NCI-H128 (cell line): ENCODE measurements around the gene THAP7.

Experiments used
- DNase-seq: peaks from one replicate; lab custom pipeline; 2025; ENCODE audit not compliant: unreplicated experiment; lab: John Stamatoyannopoulos, UW

THAP7 gene

DNA sequence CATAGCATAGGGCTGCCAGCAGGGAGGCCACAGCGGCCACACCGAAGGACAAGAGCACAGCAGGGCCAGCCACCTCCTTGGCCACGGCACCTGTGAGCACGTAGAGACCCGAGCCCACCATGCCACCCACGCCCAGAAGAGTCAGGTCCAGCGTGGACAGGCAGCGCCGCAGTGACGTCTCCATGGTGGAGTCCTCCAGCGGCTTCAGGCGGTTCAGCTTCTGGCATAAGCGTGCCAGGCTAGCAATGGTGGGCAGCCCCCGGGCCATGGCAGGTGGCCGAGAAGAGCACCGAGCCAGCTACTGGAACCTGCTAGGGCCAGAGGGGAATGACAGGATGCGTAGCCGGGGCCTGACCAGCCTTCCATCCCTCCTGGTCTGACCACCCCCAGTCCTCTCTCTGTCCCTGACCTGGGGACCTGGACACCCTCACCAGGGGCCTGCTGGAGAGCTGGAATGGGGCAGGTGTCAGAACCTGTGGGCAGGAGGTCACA lies 29.7 kb upstream of the THAP7 start:
- no peak for DNase-seq

DNA sequence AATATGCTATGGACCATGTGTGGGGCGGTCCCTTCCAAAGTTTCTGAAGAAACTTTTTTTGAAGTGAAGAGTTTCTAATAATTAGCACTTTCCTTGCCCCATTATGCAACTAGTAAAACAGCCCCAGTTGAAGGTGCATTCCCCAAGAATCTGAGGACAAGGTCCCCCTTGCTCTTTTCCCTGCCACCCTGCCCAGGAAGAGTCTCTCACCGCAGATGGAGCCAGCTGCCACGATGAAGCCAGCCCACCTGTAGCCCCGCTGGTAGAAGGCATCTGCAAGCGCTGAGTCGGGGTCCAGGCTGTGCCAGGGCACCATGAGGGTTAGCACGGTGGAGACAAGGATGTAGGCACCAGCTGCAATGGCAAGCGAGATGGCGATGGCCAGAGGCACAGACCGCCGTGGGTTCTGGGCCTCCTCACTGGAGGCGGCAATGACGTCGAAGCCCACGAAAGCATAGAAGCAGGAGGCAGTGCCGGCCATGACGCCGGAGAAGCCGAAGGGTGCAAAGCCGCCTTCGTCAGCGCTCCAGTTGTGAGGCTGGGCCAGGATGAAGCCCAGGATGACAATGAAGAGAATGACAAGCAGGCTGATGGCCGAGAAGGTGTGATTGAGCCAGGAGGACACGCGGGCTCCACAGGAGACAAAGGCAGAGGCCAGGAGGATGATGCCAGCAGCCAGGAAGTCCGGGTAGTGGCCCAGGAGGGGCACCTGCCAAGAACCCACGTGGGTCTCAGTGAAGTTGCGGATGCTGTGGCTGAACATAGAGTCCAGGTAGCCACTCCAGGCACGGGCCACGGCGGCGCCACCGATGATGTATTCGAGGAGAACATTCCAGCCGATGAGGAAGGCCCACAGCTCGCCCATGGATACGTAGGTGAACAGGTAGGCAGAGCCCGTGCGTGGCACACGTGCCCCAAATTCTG lies 29.0 kb upstream of the THAP7 start:
- DNase-seq = no peak

DNA sequence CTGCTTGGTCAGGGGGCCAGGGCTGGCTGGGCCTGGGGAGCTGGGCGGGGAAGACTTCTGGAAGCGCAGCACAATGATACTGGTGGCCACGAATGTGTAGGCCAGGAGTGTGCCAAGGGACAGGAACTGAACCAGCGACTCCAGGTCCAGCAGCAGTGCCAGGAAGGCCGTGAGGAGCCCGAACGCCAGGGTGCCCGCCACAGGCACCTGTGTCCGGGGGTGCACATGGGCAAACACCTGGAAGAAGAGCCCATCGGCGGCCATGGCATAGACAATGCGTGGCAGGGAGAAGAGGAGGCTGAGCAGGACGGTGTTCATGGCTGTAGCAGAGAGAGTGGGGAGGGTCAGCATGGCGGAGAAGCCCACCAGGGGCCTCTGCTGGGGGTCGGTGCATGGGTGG lies 28.1 kb upstream of the THAP7 start:
- DNase-seq = no peak

DNA sequence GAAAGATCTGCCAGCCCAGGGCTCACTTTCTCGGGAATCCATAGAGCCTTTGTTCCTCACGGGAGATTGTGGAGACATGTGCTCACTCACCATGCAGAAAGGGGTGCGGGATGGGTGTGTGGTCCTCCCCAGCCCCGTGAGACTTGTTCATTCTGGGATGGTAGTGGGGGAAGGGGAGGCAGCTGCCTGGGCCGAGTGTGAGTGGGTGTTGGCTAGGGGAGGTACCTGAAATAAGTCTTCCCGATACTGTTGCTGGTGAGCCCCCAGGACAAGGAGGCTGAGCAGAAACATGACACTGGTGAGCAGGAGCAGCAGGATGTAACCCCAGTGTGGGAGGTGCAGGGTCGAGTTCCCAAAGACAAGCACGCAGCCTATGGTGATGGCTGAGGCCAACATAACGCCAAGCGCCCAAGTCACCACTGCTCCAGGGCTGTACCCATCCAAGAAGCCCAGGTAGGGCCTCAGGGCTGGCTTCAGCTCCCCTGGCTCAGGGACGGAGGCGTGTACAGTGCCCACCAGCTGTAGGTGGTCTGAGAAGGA lies 27.6 kb upstream of the THAP7 start:
- DNase-seq = no peak

DNA sequence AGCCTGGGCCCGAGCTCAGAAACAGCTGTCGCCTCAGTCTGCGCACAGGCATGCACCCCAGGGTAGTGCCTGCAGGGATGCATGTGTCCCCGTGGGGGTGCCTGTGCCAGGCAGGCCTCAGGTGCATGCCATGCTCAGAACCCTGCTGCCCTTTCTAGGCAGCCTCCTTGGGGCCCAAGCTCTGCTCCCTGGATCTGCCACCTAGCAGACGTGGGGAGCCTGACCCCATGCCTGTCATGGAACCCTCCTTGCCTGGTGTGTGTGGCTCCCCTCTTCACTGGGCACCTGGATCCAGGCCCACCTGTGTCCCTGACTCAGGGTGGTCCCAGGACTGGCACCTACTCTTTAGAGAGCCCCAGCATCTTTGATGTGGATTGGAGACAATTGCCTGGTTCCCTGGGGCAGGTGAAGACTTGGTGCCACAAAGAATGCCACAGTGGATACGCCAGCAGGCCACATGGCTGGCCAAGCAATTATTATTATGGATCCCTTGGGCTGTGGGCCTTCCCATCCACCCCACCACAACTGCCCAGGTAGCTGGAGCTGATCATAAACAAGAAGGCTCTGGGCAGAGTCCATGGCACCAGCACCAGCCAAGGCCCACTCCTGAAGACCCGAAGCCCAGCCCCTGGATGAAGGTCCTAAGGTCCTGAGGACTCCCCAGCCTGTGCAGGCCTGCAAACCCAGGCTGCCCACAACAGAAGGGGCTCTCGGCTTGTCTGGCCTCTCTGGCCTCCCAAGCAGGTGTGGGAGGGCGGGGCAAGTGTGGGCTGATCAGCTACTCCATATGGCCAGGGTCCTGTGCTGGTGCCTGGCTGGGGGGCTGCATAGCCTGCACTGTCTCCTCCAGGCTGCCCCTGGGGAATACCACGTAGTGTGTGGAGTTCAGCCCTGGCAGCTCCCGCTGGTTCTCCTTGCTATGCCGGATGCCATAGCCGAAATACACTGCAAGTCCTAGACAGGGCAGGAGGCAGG lies 26.6 kb upstream of the THAP7 start:
- no peak for DNase-seq

DNA sequence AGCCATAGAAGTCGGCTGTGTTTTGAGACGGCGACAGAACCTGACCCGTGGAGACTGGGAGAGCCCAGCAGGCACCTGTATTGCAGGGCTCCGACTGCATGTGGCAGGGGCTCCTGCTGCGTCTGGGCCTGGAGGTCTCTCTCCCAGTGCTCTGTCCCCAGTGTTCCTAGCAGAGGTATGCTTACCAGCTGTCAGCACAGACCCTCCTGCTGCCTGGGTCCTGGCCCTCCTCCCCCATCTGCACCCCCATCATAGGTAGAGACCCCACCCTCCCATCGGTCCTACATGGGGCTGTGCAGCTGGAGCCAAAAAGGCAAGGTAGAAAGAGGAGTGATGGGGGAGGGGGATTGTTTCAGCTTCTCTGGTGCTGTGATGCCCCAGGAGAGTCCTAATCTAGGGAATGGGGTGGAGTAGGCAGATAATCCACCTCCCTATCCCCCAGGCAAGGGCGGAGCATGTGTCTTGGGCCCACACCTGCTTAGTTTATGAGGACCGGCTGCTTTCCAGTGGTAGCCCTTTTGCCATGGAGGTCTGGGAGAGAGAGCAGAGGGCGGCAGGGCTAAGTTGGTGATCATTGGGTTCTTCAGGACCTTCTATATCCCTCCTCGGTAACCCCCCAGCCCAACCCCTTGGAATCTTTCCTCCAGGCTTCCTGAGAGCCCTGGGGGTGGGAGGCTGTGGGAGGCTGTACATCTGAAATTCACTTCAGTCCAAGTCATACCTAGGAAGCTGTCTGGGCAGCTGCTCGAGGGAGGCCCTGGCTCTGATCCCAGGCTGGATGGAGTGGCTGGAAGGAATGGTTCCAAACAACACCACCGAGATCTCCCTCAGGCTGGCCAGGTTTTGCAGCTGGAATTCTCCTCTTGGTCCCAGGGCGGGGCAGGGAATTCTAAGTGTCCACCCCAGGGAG lies 25.1 kb upstream of the THAP7 start:
- no peak for DNase-seq

DNA sequence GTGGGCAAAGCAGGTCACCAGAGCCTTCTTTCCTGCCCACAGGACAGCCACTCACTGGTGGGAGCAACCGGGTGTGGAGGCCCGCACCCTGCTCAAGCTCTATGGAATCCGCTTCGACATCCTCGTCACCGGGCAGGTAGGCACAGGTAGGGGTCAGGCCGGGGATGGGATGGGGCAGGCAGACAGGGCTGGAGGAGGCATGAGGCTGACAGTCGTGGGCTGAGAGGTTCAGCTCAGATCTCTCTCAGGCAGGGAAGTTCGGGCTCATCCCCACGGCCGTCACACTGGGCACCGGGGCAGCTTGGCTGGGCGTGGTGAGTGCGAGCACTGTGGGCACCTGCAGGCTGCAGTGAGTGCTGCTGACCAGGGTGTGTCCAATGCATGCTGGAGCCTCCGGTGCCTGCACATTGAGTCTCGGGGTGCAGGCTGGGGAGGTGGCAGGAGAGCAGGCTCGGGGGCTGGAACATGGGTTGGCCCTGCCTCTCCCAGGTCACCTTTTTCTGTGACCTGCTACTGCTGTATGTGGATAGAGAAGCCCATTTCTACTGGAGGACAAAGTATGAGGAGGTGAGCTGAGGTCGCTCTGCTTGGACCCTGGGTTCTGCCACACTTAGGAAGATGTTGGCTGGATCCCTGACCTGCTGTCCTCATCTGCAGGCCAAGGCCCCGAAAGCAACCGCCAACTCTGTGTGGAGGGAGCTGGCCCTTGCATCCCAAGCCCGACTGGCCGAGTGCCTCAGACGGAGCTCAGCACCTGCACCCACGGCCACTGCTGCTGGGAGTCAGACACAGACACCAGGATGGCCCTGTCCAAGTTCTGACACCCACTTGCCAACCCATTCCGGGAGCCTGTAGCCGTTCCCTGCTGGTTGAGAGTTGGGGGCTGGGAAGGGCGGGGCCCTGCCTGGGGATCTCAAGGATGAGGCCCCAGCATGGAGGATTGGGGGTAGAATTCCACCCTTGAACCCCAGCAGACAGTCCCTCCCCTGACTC lies 24.1 kb upstream of the THAP7 start:
- DNase-seq = no peak

DNA sequence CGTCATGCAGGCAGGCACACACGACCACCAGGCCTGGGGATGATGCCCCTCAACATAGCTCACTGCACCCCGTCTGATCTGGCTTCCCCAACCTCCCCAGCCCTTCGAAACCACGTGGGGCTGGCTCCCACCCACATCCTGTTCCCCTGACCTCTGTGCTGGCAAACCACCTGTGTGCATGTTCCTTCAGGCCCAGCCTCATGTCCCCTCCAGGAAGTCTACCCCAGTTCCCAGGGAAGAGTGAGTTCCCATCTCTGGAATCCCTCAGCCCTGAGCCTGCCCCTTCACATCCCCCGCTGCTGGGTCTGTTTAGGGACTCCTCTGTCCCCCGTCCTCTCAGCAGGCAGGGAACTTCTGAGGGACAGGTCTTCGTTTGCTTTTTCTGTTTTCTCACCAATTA lies 23.3 kb upstream of the THAP7 start:
- no peak for DNase-seq

DNA sequence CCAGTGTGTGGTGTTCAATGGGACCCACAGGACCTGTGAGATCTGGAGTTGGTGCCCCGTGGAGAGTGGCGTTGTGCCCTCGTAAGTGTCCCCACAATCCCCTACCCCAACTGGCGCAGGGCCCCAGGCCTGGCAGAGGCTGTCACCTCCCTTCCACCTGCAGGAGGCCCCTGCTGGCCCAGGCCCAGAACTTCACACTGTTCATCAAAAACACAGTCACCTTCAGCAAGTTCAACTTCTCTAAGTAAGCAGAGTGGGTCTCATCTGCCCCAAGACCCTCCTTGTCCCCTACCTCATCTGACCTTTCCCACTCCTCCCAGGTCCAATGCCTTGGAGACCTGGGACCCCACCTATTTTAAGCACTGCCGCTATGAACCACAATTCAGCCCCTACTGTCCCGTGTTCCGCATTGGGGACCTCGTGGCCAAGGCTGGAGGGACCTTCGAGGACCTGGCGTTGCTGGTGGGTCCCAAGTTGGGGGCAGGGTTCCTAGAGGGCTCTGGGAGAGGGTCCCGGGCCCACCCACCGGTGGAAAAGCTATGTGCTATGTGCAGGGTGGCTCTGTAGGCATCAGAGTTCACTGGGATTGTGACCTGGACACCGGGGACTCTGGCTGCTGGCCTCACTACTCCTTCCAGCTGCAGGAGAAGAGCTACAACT lies 21.2 kb upstream of the THAP7 start:
- no peak for DNase-seq

DNA sequence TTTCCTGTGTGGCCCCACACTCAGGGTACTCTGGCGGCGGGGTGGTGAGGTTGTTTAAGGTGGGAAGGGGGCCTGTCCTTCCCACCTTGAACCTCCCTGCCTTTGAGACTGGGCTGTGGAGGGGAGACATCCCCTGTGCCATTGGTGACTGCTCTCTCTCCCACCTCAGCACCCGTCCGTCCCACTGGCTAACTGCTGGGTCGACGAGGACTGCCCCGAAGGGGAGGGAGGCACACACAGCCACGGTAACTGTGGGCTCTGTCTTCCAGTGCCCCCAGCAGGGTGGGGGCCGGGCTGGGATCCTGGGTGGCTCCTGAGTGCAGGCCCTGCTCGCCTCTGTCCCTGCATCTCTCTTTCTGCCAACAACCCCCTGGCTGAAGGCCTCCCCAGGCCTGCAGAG lies 20.6 kb upstream of the THAP7 start:
- DNase-seq = no peak

DNA sequence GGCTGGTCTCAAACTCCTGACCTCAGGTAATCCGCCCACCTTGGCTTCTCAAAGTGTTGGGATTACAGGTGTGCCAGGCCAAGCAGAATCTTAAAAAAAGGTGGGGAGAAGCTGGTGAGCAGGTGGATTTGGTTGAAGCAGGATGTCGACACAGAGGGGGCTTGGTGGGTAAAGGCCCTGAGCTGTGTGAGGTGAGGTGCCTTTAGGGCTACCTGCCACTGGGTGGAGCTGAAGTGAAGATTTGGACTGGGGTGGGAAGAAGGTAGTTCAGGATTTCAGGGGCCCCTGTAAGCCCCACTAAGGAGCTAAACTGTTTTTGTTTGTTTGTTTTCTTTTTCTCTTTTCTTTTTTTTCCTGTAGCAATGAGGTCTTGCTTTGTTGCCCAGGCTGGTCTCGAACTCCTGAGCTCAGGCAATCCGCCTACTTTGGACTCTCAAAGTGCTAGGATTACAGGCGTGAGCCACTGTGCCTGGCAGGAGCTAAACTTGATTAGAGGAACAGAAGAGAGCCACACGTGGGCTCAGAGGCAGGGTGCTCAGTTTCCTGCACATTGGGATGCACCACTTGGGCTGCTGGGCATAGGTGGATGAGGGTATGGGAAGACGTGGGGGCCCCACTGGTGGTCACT lies 19.0 kb upstream of the THAP7 start:
- DNase-seq = no peak

DNA sequence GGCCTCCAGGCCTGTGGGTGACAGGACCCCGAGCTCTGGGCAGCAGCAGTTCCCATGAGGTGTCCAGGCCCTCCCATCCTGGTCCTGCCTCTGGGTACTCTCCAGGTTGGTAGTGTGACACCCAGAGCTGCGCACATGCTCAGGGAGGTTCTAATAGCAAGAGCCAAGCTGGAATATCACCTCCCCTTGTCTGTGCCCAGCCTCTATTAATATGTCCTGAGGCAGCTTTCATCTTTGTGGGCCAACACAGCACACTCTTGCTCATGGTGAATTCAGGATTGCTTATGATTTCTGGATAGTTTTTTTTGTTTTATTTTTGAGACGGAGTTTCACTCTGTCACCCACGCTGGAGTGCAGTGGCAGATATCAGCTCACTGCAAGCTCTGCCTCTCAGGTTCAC lies 16.4 kb upstream of the THAP7 start:
- DNase-seq = no peak

DNA sequence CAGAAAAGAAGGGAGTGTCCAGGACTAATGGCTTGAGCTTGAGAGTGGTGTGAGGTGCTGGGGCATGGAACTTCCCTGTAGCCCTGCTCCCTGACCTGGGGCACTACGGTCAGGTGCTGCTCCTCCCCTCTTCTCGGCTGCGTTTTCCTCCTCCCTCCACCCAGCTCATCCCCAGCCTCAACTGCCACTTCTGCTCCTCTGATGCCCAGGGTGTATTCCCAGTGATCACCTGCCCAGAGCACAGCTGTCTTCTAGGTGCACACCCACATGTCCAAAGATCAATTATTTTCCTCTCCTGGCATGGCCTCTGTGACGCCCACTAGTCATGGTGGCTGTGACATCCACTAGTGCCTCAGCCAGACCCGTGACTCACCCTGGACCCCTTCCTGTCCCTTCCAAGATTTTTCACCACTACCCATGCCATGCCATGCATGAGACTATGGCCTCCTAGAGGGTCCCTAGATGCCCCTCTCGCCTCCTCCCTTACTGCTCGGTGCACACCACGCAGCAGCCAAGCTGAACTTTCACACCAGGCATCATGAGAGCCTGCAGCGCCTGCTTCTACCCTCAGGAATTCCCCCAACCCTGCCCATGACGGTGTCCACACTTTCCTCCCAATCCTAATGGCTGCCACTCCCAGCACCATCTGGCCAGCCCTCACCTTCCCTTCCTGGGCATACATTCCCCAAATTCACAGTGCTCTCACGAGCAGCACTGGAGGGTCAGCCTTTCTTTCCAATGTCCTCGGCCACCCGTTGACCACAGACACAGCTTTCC lies 14.9 kb upstream of the THAP7 start:
- no peak for DNase-seq

DNA sequence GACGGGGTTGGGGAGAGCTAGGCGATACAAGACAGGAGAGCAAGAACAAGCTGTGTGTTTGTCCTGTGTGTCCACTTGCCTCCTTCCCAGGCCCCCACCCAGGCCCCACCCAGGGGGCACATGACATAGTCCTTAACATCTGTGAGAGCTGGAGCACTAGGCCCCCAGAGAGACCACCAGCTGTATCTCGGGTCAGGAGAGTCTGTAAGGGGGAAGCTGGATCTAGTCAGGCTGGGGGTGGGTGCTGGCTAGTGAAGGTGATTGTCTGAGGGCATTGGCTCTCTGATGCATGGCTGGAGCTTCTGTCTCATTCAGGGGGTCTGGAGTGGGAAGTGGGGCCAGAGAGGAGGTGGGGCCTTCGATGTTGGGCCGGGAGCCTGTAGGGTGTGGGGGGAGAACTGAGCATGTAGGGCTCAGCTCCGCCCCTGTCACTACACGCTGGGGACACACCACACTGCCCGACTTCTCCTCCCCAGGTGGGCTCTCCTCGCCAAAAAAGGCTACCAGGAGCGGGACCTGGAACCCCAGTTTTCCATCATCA lies 13.6 kb upstream of the THAP7 start:
- no peak for DNase-seq

DNA sequence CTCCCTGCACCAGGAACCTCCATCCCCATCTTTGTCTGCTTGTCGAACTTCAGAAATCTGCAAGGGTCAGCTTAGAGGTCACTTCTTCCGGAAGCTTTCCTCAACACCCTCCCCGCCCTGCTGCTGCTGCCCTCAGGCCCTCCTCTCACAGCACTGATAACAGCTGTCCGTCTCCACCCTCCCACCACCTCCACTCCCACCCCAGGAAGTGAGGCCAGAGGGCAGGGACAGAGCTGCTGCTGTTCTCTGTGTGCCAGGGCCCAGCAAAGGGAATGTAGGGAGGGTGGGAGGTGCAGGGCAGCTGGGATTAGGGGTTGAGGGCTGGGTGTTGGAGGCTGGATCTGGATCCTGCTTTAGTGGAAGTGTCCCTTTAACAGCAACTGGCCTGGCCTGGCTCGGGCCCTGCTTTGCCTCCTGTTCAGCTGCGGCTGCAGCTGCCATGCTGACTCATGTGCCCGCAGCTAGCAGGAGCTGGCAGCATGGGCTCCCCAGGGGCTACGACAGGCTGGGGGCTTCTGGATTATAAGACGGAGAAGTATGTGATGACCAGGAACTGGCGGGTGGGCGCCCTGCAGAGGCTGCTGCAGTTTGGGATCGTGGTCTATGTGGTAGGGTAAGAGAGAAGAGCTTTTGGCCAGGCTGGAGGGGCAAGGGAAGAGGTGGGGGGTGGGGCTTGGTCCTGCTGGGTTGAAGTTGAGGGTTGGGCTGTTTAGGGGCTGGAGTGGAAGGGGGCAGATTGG lies 13.0 kb upstream of the THAP7 start, which contains the start of gene P2RX6:
Gene P2RX6, plus strand, starts transcription at position 440 of the 740 bp plus-strand sequence. Its CDS starts 10 bp downstream, at position 450.
- DNase-seq = no peak

DNA sequence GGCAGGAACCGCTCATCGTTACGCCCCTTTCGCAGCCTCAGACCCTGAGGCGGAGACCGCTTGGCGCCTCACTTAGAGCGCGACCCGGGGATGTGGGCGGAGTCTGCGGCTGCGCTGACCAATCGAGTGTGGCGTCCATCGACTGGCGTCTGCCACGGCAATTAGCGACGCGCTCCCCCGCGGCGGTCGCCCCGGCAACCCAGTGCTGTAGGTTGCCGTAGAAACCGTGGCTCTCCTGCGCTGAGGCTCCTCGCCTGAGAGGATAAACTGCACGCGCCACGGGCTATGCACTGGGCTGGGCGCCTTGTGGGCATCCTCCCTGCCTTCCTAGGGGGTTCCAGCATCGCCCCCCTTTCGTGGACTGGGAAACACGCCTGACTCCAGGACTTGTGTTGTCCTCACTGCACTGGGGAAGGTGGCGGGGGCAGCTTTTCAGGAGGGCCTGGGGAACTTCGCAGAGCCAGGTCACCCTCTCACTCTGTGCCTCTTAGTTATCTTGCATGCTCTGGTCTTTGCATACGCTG lies 12.3 kb upstream of the THAP7 start:
- DNase-seq = peak; percentile 84
